ENCODE results near the gene MMD2. TPM values are rescaled to one million over a fixed set of nuclear protein-coding genes. Genes with fewer than 3 reads are reported as not detected.

Gene MMD2
- total and polyA plus RNA-seq, 2 experiments from 2014 or later, result 0.11 to 0.38 TPM

GRCh38 chr7:4886671-4887070 lies 72.3 kb downstream of the MMD2 start:
- DNase-seq (ENCODE audit: low spot score) (no peak), ATAC-seq (no peak)
- Mint-ChIP-seq H3K4me3 (no peak overlapping the region), H3K9me3 (peaks cover 2% of the 10 kb centered on the region), H3K4me1 (peaks cover 12% of the 10 kb centered on the region; the same call in 1 of the 3 replicates), H3K27me3 (ENCODE audit: insufficient read depth, low read depth, poor library complexity) (peaks cover 20% of the 10 kb centered on the region), H3K36me3 (ENCODE audit: low read depth) (no peaks in the 10 kb centered on the region), H3K27ac (no peak overlapping the region)
- H3K27me3 ChIP-seq (ENCODE audit: insufficient read depth), result peaks cover 12% of the 10 kb centered on the region; the same call in 1 of the 2 replicates
- H3F3A ChIP-seq (replicated peaks; ENCODE audit: low read depth), result no peaks in the 10 kb centered on the region
- peaks cover 7% of the 10 kb centered on the region; the same call in 1 of the 2 replicates for H3K4me1 ChIP-seq (ENCODE audit: insufficient read depth)
- H3K9me2 ChIP-seq (ENCODE audit: insufficient read depth), result no peaks in the 10 kb centered on the region
- H3K36me3 ChIP-seq (ENCODE audit: insufficient read depth), result no peaks in the 10 kb centered on the region
- H2AFZ ChIP-seq, result no peak overlapping the region
- H3K4me3 ChIP-seq, result no peak overlapping the region
- no peak overlapping the region for H3K27ac ChIP-seq (ENCODE audit: low read depth)
- no peak overlapping the region for H3K4me2 ChIP-seq
- TF ChIP-seq ETS1 (IDR thresholded peaks at IDR 0.05) (no peak), JUNB (IDR thresholded peaks at IDR 0.05; ENCODE audit: unreplicated experiment) (no peak), EZH2phosphoT487 (IDR thresholded peaks at IDR 0.05; ENCODE audit: unreplicated experiment) (no peak), POLR2AphosphoS5 (IDR thresholded peaks at IDR 0.05; ENCODE audit: low read depth) (no peak), CTCF (conservative IDR thresholded peaks at IDR 0.05; ENCODE audit: low read depth in 2 of 2) (no peak), ZNF331 (CRISPR knock-in tag; IDR thresholded peaks at IDR 0.05; ENCODE audit: low read depth) (no peak), EZH2 (IDR thresholded peaks at IDR 0.05; ENCODE audit: low read depth, unreplicated experiment) (no peak), ZNF114 (CRISPR knock-in tag; IDR thresholded peaks at IDR 0.05) (no peak), NANOG (IDR thresholded peaks at IDR 0.05; ENCODE audit: borderline replicate concordance) (no peak), STAT1 (IDR thresholded peaks at IDR 0.05; ENCODE audit: unreplicated experiment) (no peak), CREB1 (CRISPR knock-in tag; IDR thresholded peaks at IDR 0.05; ENCODE audit: low read depth) (no peak)
- TF ChIP-seq, protein P1, sequence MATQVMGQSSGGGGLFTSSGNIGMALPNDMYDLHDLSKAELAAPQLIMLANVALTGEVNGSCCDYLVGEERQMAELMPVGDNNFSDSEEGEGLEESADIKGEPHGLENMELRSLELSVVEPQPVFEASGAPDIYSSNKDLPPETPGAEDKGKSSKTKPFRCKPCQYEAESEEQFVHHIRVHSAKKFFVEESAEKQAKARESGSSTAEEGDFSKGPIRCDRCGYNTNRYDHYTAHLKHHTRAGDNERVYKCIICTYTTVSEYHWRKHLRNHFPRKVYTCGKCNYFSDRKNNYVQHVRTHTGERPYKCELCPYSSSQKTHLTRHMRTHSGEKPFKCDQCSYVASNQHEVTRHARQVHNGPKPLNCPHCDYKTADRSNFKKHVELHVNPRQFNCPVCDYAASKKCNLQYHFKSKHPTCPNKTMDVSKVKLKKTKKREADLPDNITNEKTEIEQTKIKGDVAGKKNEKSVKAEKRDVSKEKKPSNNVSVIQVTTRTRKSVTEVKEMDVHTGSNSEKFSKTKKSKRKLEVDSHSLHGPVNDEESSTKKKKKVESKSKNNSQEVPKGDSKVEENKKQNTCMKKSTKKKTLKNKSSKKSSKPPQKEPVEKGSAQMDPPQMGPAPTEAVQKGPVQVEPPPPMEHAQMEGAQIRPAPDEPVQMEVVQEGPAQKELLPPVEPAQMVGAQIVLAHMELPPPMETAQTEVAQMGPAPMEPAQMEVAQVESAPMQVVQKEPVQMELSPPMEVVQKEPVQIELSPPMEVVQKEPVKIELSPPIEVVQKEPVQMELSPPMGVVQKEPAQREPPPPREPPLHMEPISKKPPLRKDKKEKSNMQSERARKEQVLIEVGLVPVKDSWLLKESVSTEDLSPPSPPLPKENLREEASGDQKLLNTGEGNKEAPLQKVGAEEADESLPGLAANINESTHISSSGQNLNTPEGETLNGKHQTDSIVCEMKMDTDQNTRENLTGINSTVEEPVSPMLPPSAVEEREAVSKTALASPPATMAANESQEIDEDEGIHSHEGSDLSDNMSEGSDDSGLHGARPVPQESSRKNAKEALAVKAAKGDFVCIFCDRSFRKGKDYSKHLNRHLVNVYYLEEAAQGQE (IDR thresholded peaks at IDR 0.05; ENCODE audit: unreplicated experiment), result no peak
- TF ChIP-seq, protein P2, sequence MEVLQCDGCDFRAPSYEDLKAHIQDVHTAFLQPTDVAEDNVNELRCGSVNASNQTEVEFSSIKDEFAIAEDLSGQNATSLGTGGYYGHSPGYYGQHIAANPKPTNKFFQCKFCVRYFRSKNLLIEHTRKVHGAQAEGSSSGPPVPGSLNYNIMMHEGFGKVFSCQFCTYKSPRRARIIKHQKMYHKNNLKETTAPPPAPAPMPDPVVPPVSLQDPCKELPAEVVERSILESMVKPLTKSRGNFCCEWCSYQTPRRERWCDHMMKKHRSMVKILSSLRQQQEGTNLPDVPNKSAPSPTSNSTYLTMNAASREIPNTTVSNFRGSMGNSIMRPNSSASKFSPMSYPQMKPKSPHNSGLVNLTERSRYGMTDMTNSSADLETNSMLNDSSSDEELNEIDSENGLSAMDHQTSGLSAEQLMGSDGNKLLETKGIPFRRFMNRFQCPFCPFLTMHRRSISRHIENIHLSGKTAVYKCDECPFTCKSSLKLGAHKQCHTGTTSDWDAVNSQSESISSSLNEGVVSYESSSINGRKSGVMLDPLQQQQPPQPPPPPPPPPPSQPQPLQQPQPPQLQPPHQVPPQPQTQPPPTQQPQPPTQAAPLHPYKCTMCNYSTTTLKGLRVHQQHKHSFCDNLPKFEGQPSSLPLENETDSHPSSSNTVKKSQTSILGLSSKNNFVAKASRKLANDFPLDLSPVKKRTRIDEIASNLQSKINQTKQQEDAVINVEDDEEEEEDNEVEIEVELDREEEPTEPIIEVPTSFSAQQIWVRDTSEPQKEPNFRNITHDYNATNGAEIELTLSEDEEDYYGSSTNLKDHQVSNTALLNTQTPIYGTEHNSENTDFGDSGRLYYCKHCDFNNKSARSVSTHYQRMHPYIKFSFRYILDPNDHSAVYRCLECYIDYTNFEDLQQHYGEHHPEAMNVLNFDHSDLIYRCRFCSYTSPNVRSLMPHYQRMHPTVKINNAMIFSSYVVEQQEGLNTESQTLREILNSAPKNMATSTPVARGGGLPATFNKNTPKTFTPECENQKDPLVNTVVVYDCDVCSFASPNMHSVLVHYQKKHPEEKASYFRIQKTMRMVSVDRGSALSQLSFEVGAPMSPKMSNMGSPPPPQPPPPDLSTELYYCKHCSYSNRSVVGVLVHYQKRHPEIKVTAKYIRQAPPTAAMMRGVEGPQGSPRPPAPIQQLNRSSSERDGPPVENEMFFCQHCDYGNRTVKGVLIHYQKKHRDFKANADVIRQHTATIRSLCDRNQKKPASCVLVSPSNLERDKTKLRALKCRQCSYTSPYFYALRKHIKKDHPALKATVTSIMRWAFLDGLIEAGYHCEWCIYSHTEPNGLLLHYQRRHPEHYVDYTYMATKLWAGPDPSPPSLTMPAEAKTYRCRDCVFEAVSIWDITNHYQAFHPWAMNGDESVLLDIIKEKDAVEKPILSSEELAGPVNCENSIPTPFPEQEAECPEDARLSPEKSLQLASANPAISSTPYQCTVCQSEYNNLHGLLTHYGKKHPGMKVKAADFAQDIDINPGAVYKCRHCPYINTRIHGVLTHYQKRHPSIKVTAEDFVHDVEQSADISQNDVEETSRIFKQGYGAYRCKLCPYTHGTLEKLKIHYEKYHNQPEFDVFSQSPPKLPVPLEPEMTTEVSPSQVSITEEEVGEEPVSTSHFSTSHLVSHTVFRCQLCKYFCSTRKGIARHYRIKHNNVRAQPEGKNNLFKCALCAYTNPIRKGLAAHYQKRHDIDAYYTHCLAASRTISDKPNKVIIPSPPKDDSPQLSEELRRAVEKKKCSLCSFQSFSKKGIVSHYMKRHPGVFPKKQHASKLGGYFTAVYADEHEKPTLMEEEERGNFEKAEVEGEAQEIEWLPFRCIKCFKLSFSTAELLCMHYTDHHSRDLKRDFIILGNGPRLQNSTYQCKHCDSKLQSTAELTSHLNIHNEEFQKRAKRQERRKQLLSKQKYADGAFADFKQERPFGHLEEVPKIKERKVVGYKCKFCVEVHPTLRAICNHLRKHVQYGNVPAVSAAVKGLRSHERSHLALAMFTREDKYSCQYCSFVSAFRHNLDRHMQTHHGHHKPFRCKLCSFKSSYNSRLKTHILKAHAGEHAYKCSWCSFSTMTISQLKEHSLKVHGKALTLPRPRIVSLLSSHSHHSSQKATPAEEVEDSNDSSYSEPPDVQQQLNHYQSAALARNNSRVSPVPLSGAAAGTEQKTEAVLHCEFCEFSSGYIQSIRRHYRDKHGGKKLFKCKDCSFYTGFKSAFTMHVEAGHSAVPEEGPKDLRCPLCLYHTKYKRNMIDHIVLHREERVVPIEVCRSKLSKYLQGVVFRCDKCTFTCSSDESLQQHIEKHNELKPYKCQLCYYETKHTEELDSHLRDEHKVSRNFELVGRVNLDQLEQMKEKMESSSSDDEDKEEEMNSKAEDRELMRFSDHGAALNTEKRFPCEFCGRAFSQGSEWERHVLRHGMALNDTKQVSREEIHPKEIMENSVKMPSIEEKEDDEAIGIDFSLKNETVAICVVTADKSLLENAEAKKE (CRISPR knock-in tag; IDR thresholded peaks at IDR 0.05), result no peak
- H4K20me1 ChIP-seq (replicated peaks; ENCODE audit: insufficient read depth), result no peaks in the 10 kb centered on the region
- no peaks in the 10 kb centered on the region for H3K79me2 ChIP-seq (replicated peaks; ENCODE audit: insufficient read depth)

All from GM23338 (cell line).